ENCODE measurements around the gene METTL6. TPM values are rescaled to one million over a fixed set of nuclear protein-coding genes. Genes with fewer than 3 reads are reported as not detected.

METTL6 gene
- total RNA-seq, 1 experiment from 2014 or later: 18.9 TPM

DNA sequence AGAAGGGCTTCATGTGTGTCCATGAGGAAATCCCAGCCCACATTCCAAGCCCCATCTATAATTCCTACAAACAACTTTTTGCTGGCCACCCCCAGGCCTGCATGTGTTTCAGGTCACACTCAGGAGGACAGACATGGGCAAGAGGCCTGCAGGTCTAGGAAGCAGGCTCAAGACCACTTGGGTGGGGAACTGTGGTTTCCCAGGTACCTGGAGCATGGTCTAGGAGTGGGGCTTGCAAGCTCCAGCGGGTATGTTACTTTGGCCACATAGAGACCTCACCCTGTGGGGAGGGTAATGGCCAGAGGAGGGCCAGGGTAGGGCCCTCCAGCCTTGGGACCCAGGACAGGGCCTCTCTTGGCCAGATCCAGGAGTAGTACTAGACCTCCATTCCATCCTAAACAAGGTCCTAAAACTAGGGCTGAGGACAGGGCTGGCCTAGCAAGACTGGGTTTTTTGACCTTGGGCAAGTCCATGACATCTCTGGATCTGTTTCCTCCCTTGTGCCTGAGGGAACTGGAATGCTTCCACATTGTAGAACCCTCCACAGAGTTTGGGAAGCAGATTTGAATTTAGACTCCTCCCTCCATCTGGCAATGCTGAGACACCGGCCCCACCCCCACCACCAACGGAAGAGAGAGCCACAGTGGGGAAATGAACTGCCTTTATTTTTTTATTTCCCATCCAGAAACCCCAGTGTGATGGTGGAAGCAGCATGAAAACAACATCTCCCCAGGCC, 22.3 kb upstream of the METTL6 start:
- TF ChIP-seq, protein P1, sequence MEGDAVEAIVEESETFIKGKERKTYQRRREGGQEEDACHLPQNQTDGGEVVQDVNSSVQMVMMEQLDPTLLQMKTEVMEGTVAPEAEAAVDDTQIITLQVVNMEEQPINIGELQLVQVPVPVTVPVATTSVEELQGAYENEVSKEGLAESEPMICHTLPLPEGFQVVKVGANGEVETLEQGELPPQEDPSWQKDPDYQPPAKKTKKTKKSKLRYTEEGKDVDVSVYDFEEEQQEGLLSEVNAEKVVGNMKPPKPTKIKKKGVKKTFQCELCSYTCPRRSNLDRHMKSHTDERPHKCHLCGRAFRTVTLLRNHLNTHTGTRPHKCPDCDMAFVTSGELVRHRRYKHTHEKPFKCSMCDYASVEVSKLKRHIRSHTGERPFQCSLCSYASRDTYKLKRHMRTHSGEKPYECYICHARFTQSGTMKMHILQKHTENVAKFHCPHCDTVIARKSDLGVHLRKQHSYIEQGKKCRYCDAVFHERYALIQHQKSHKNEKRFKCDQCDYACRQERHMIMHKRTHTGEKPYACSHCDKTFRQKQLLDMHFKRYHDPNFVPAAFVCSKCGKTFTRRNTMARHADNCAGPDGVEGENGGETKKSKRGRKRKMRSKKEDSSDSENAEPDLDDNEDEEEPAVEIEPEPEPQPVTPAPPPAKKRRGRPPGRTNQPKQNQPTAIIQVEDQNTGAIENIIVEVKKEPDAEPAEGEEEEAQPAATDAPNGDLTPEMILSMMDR (IDR thresholded peaks at IDR 0.05; ENCODE audit: insufficient read depth in 1 of 2, low read depth in 1 of 2, low read length in 1 of 2, severe bottlenecking in 1 of 2, unreplicated experiment in 1 of 2): no peak
- Mint-ChIP-seq H3K27me3 (ENCODE audit: insufficient read depth, unreplicated experiment) (no peaks in the 10 kb centered on the region), H3K36me3 (ENCODE audit: insufficient read depth, unreplicated experiment) (no peaks in the 10 kb centered on the region), H3K4me1 (ENCODE audit: low read depth, unreplicated experiment) (peaks cover 6% of the 10 kb centered on the region), H3K4me3 (ENCODE audit: unreplicated experiment) (no peak overlapping the region), H3K27ac (ENCODE audit: unreplicated experiment) (no peak overlapping the region), H3K9me3 (ENCODE audit: unreplicated experiment) (no peaks in the 10 kb centered on the region)
- no TSS peak for BruUV-seq (replicated peaks)
- H3K9me3 ChIP-seq: no peaks in the 10 kb centered on the region
- no peak for DNase-seq
- H3K27me3 ChIP-seq (replicated peaks; ENCODE audit: control insufficient read depth, insufficient read depth, low read length): no peaks in the 10 kb centered on the region
- intact Hi-C loops (cut with micrococcal nuclease; ENCODE audit: unreplicated experiment): loop anchor here (10.0 kb wide), 1 partner anchor 105 kb away; no protein-coding TSS in a partner anchor
- no peak overlapping the region for H3K4me3 ChIP-seq (ENCODE audit: low read depth, low read length)
- ChIA-PET POLR2A (no interaction called here), CTCF (interaction anchor here (0.6 kb wide), 1 partner anchor 125 kb away, joined by 3 read pairs; no protein-coding TSS in a partner anchor)
- no peaks in the 10 kb centered on the region for H3K4me1 ChIP-seq
- H3K36me3 ChIP-seq (ENCODE audit: control insufficient read depth, insufficient read depth, low read length): no peaks in the 10 kb centered on the region

DNA sequence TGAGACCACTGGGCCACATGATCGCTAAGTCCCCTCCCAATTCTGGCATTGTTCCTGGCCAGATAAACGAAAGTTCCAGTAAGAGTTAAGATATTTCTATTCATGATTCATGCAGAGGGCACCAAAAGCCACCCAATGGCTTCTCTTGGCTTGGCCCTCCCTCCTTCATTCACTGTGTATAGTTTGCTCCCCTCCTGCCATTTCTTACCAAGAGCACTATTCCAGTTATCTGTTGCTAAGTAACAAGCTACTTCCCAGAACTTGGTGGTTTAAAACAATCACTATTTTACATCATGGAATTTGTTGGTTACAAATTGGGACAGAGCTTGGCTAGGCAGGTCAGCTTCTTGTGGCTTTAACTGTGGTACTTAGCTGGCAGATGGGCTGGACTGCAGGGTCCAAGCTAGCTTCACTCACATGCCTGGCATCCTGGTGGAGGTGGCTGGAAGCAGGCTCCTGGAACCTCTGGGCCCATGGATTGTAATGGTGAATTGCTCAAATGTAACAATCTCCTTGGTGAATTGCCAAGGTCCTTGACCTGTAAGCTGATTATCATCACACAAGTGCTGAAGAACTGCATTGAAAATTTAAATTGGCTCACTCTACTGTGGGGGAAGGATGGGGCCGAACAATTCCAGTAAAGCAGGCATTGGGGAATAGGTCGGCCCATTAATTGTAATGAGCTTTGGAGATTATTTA, 16.6 kb upstream of the METTL6 start:
- Mint-ChIP-seq H3K9me3 (ENCODE audit: unreplicated experiment) (no peaks in the 10 kb centered on the region), H3K4me1 (ENCODE audit: low read depth, unreplicated experiment) (no peaks in the 10 kb centered on the region), H3K4me3 (ENCODE audit: unreplicated experiment) (no peak overlapping the region), H3K36me3 (ENCODE audit: insufficient read depth, unreplicated experiment) (peaks cover 24% of the 10 kb centered on the region), H3K27ac (ENCODE audit: unreplicated experiment) (no peak overlapping the region), H3K27me3 (ENCODE audit: insufficient read depth, unreplicated experiment) (no peaks in the 10 kb centered on the region)
- TF ChIP-seq, protein P1 (IDR thresholded peaks at IDR 0.05; ENCODE audit: insufficient read depth in 1 of 2, low read depth in 1 of 2, low read length in 1 of 2, severe bottlenecking in 1 of 2, unreplicated experiment in 1 of 2): no peak
- ChIA-PET CTCF (no interaction called here), POLR2A (no interaction called here)
- BruUV-seq (replicated peaks): no TSS peak
- Histone ChIP-seq H3K4me3 (ENCODE audit: low read depth, low read length) (no peak overlapping the region), H3K36me3 (ENCODE audit: control insufficient read depth, insufficient read depth, low read length) (no peaks in the 10 kb centered on the region), H3K27me3 (replicated peaks; ENCODE audit: control insufficient read depth, insufficient read depth, low read length) (no peaks in the 10 kb centered on the region), H3K9me3 (no peaks in the 10 kb centered on the region), H3K4me1 (no peaks in the 10 kb centered on the region)
- intact Hi-C loops (cut with micrococcal nuclease; ENCODE audit: unreplicated experiment): no loop called here
- no peak for DNase-seq

DNA sequence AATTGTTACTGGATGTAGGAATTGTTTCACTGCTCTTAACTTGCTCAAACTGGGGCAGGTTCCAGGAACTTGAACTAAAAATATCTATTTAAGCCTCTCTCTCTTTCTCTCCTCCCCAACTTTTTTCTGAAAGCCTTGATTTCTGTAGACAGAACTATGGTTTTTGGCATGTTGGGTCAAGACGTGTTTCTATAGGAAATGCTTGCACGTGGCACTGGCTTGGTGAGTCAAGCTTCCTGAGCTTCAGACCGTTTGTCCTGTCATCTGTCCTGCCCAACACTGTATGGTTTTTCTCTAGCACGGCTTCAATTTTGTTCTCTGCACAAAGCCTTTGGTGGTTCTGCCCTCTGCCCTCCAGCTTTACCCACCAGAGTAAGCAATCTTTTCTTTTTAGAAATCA, 13.5 kb upstream of the METTL6 start:
- Histone ChIP-seq H3K4me3 (ENCODE audit: low read depth, low read length) (no peak overlapping the region), H3K4me1 (no peaks in the 10 kb centered on the region), H3K27me3 (replicated peaks; ENCODE audit: control insufficient read depth, insufficient read depth, low read length) (no peaks in the 10 kb centered on the region), H3K9me3 (no peaks in the 10 kb centered on the region), H3K36me3 (ENCODE audit: control insufficient read depth, insufficient read depth, low read length) (no peaks in the 10 kb centered on the region)
- CTCF ChIA-PET: no interaction called here
- Mint-ChIP-seq H3K27ac (ENCODE audit: unreplicated experiment) (no peak overlapping the region), H3K27me3 (ENCODE audit: insufficient read depth, unreplicated experiment) (no peaks in the 10 kb centered on the region), H3K9me3 (ENCODE audit: unreplicated experiment) (no peaks in the 10 kb centered on the region), H3K4me1 (ENCODE audit: low read depth, unreplicated experiment) (no peaks in the 10 kb centered on the region), H3K4me3 (ENCODE audit: unreplicated experiment) (no peak overlapping the region), H3K36me3 (ENCODE audit: insufficient read depth, unreplicated experiment) (peaks cover 50% of the 10 kb centered on the region)
- no peak for DNase-seq
- intact Hi-C loops (cut with micrococcal nuclease; ENCODE audit: unreplicated experiment): no loop called here
- TF ChIP-seq, protein P1 (IDR thresholded peaks at IDR 0.05; ENCODE audit: insufficient read depth in 1 of 2, low read depth in 1 of 2, low read length in 1 of 2, severe bottlenecking in 1 of 2, unreplicated experiment in 1 of 2): no peak
- POLR2A ChIA-PET: no interaction called here
- BruUV-seq (replicated peaks): no TSS peak
